Measurements from ENCODE around the gene HCK. TPM values are rescaled to one million over a fixed set of nuclear protein-coding genes. Genes with fewer than 3 reads are reported as not detected.
"Not testable (repeated sequence)": the region's sequence is repeated elsewhere in the genome, so short reads cannot be mapped to it uniquely, and the experiment has no call there.

The HCK gene
- total RNA-seq, 1 donor from 2014 or later, result 35.1 TPM

- DNase-seq (ENCODE audit: low spot score), result no peak
Observed at GRCh38 chr20:32091888-32092346, 39.9 kb downstream of the HCK start.

- no peak for DNase-seq (ENCODE audit: low spot score)
Observed at GRCh38 chr20:32098786-32099185, 46.7 kb downstream of the HCK start.

GRCh38 chr20:32108814-32109391, 56.9 kb downstream of the HCK start:
- DNase-seq (ENCODE audit: low spot score), result no peak

- DNase-seq (ENCODE audit: low spot score), result peak; percentile 95
Observed at GRCh38 chr20:32109392-32110172, 57.5 kb downstream of the HCK start, which contains the start of gene TM9SF4. TSS of gene TM9SF4 (plus strand) at chr20:32109714. CDS start at chr20:32109741, 27 bp downstream.

- no peak for DNase-seq (ENCODE audit: low spot score)
Observed at GRCh38 chr20:32110173-32110704, 58.2 kb downstream of the HCK start.

GRCh38 chr20:32110727-32111126, 58.7 kb downstream of the HCK start:
- no peak for DNase-seq (ENCODE audit: low spot score)

- no peak for DNase-seq (ENCODE audit: low spot score)
Observed at GRCh38 chr20:32111156-32111686, 59.2 kb downstream of the HCK start.

- DNase-seq (ENCODE audit: low spot score), result no peak
Observed at GRCh38 chr20:32111753-32112152, 59.7 kb downstream of the HCK start.

- no peak for DNase-seq (ENCODE audit: low spot score)
Observed at GRCh38 chr20:32112841-32113240, 60.8 kb downstream of the HCK start.

GRCh38 chr20:32113591-32114260, 61.7 kb downstream of the HCK start:
- DNase-seq (ENCODE audit: low spot score), result no peak

- DNase-seq (ENCODE audit: low spot score), result no peak
Observed at GRCh38 chr20:32114305-32114960, 62.4 kb downstream of the HCK start.

- no peak for DNase-seq (ENCODE audit: low spot score)
Observed at GRCh38 chr20:32115211-32115767, 63.2 kb downstream of the HCK start.

GRCh38 chr20:32116079-32116521, 64.1 kb downstream of the HCK start:
- no peak for DNase-seq (ENCODE audit: low spot score)

GRCh38 chr20:32116796-32117195, 64.8 kb downstream of the HCK start:
- not testable (repeated sequence) for DNase-seq (ENCODE audit: low spot score)

GRCh38 chr20:32118427-32118826, 66.4 kb downstream of the HCK start:
- not testable (repeated sequence) for DNase-seq (ENCODE audit: low spot score)

- DNase-seq (ENCODE audit: low spot score), result no peak
Observed at GRCh38 chr20:32119734-32120133, 67.7 kb downstream of the HCK start.

GRCh38 chr20:32121908-32122307, 69.9 kb downstream of the HCK start:
- DNase-seq (ENCODE audit: low spot score), result not testable (repeated sequence)

- DNase-seq (ENCODE audit: low spot score), result no peak
Observed at GRCh38 chr20:32123088-32123487, 71.0 kb downstream of the HCK start.

GRCh38 chr20:32124916-32125454, 72.9 kb downstream of the HCK start:
- DNase-seq (ENCODE audit: low spot score), result no peak

- no peak for DNase-seq (ENCODE audit: low spot score)
Observed at GRCh38 chr20:32125506-32125905, 73.5 kb downstream of the HCK start.
